Liver (tissue), 9 donors: ENCODE measurements around the gene PGAM2. TPM values are rescaled to one million over a fixed set of nuclear protein-coding genes. Genes with fewer than 3 reads are reported as not detected.
A peak's percentile ranks its signal among the peaks of the same experiment; 100 is the strongest.

ENCODE experiments used
- DNase-seq: peaks from one replicate; pipeline ENCODE4 v3.0.0-alpha.2; 2017; ENCODE audit warnings: low spot score
- H3K27ac ChIP-seq, 2 donors: one replicate each; pipeline ENCODE4 v1.7.0; 2013; ENCODE audit warnings: inconsistent platforms in 2 of 2, low read length in 2 of 2, control low read depth in 1 of 2, low read depth in 1 of 2, mild to moderate bottlenecking in 1 of 2
- H3K27me3 ChIP-seq, 4 donors: one replicate each; pipeline versions ENCODE4 v1.6.1 to v1.7.0; 2013; ENCODE audit warnings: low read length in 3 of 4, inconsistent platforms in 1 of 4, mild to moderate bottlenecking in 1 of 4, moderate library complexity in 1 of 4; ENCODE audit not compliant: control insufficient read depth in 4 of 4, insufficient read depth in 4 of 4
- H3K36me3 ChIP-seq, 4 donors: one replicate each; pipeline versions ENCODE4 v1.6.1 to v1.7.0; 2013; ENCODE audit warnings: low read length in 3 of 4, mild to moderate bottlenecking in 3 of 4, low read depth in 1 of 4, moderate library complexity in 1 of 4; ENCODE audit not compliant: control insufficient read depth in 4 of 4, insufficient read depth in 3 of 4
- H3K4me1 ChIP-seq, 4 donors: one replicate each; pipeline versions ENCODE4 v1.6.1 to v1.7.0; 2013; ENCODE audit warnings: low read length in 3 of 4, mild to moderate bottlenecking in 3 of 4, moderate library complexity in 1 of 4; ENCODE audit not compliant: control insufficient read depth in 4 of 4, insufficient read depth in 4 of 4
- H3K4me3 ChIP-seq, 3 donors: one replicate each; pipeline versions ENCODE4 v1.6.1 to v1.7.0; 2013; ENCODE audit warnings: low read length in 3 of 3, control low read depth in 1 of 3, low read depth in 1 of 3, mild to moderate bottlenecking in 1 of 3
- H3K9ac ChIP-seq, 2 donors: one replicate each; pipeline ENCODE4 v1.7.0; 2013; ENCODE audit warnings: low read length in 2 of 2, mild to moderate bottlenecking in 2 of 2, moderate library complexity in 2 of 2, control low read depth in 1 of 2, low read depth in 1 of 2
- H3K9me3 ChIP-seq, 4 donors: one replicate each; pipeline versions ENCODE4 v1.6.1 to v1.7.0; 2013; ENCODE audit warnings: low read length in 3 of 4; ENCODE audit not compliant: control insufficient read depth in 4 of 4
- ATF3 ChIP-seq: IDR thresholded peaks from 2 replicates; pipeline ENCODE4 v1.6.1; 2016; ENCODE audit warnings: antibody characterized with exemption
- CTCF ChIP-seq: fragments of 150-350 bp; IDR thresholded peaks from 2 replicates; pipeline ENCODE4 v1.5.1; 2017; ENCODE audit warnings: improper control_type of control experiment, low read depth, low read length; ENCODE audit not compliant: missing input control
- EGR1 ChIP-seq, 2 donors: IDR thresholded peaks; 2 replicates each; pipeline ENCODE4 v1.6.1; 2016 to 2018; ENCODE audit warnings: antibody characterized with exemption in 2 of 2, low read depth in 2 of 2
- FOXA1 ChIP-seq: IDR thresholded peaks from 2 replicates; pipeline ENCODE4 v1.6.1; 2016; ENCODE audit warnings: antibody characterized with exemption
- FOXA2 ChIP-seq: IDR thresholded peaks from 2 replicates; pipeline ENCODE4 v1.6.1; 2016; ENCODE audit warnings: antibody characterized with exemption
- GABPA ChIP-seq, 2 donors: IDR thresholded peaks in 1 of 2; conservative IDR thresholded peaks in 1 of 2; 2 replicates each; pipeline ENCODE4 v1.6.1; 2016; ENCODE audit warnings: antibody characterized with exemption in 2 of 2, mild to moderate bottlenecking in 1 of 2, moderate library complexity in 1 of 2
- HNF4A ChIP-seq, 2 donors: conservative IDR thresholded peaks; 2 replicates each; pipeline ENCODE4 v1.6.1; 2016; ENCODE audit warnings: antibody characterized with exemption in 2 of 2, mild to moderate bottlenecking in 2 of 2
- HNF4G ChIP-seq: IDR thresholded peaks from 2 replicates; pipeline ENCODE4 v1.6.1; 2016; ENCODE audit warnings: antibody characterized with exemption
- JUND ChIP-seq, 2 donors: IDR thresholded peaks; 2 replicates each; pipeline ENCODE4 v1.6.1; 2016; ENCODE audit warnings: antibody characterized with exemption in 2 of 2
- MAX ChIP-seq: IDR thresholded peaks from 2 replicates; pipeline ENCODE4 v1.6.1; 2016; ENCODE audit warnings: antibody characterized with exemption
- NR2F2 ChIP-seq: IDR thresholded peaks from 2 replicates; pipeline ENCODE4 v1.6.1; 2016; ENCODE audit warnings: antibody characterized with exemption
- RAD21 ChIP-seq, 2 donors: IDR thresholded peaks; 2 replicates each; pipeline ENCODE4 v1.6.1; 2016; ENCODE audit warnings: antibody characterized with exemption in 2 of 2, mild to moderate bottlenecking in 2 of 2
- REST ChIP-seq: IDR thresholded peaks from 2 replicates; pipeline ENCODE4 v1.6.1; 2016; ENCODE audit warnings: antibody characterized with exemption, mild to moderate bottlenecking
- RXRA ChIP-seq, 2 donors: IDR thresholded peaks; 2 replicates each; pipeline ENCODE4 v1.6.1; 2017 to 2018; ENCODE audit warnings: antibody characterized with exemption in 2 of 2, mild to moderate bottlenecking in 1 of 2
- SP1 ChIP-seq: IDR thresholded peaks from 2 replicates; pipeline ENCODE4 v1.6.1; 2018; ENCODE audit warnings: antibody characterized with exemption, mild to moderate bottlenecking
- TAF1 ChIP-seq: conservative IDR thresholded peaks from 2 replicates; pipeline ENCODE4 v1.6.1; 2016; ENCODE audit warnings: antibody characterized with exemption, mild to moderate bottlenecking
- YY1 ChIP-seq: IDR thresholded peaks from 2 replicates; pipeline ENCODE4 v1.6.1; 2016; ENCODE audit warnings: antibody characterized with exemption, mild to moderate bottlenecking
- ZBTB33 ChIP-seq: IDR thresholded peaks from 2 replicates; pipeline ENCODE4 v1.6.1; 2016; ENCODE audit warnings: antibody characterized with exemption
- WGBS: extraction: QIAGEN DNeasy Blood & Tissue Kit; methylation state at CpG from one replicate; pipeline ENCODE4 v1.1.7; 2013; 5-methylcytosine and 5-hydroxymethylcytosine counted together
- polyA plus RNA-seq, 2 donors: library from polyadenylated mRNA; stranded (reverse) in 1 of 2; unstranded in 1 of 2; fragments of 200-250 nt in 1 of 2; fragments of >200 nt in 1 of 2; fragmentation: Nextera tagmentation in 1 of 2; extraction: Ambion mirVana in 1 of 2; gene quantifications; one replicate each; pipeline versions ENCODE4 v1.2.1 to v1.2.3, GENCODE V29; 2013 to 2015
- total RNA-seq, 2 donors: library from RNA; depleted of rRNA; stranded (reverse); fragments of >200 nt; gene quantifications; one replicate each; pipeline ENCODE4 v1.2.3, GENCODE V29; 2014
- donor health status: healthy.
- donor health status: healthy.
- donor health status: healthy.
- donor health status: healthy.
- donor health status: healthy.

The PGAM2 gene
- total and polyA plus RNA-seq, 4 donors: 0.13 to 2.3 (median 0.49) TPM

GRCh38 chr7:44045226-44046014 is 19.9 kb downstream of the PGAM2 start:
- 31% methylated on average over 15 of the region's 15 CpGs for WGBS
- H3K27me3 ChIP-seq: no peaks in the 10 kb centered on the region
- peaks cover 0 to 8% (median 5%) of the 10 kb centered on the region in 4 donors for H3K36me3 ChIP-seq
- no peak for DNase-seq
- TF ChIP-seq CTCF (no peak), HNF4G (no peak), HNF4A (conservative IDR thresholded peaks at IDR 0.05) (no peak)
- peak overlapping the region; percentile 77 to 95 for H3K9ac ChIP-seq
- H3K9me3 ChIP-seq: no peaks in the 10 kb centered on the region
- peak overlapping the region; percentile 88 to 91 for H3K27ac ChIP-seq
- peaks cover 12 to 31% (median 23%) of the 10 kb centered on the region in 4 donors for H3K4me1 ChIP-seq
- H3K4me3 ChIP-seq: peak overlapping the region; percentile 74 to 96 (median 87)

- peak; percentile 95 for DNase-seq
- Histone ChIP-seq H3K9me3 (no peaks in the 10 kb centered on the region), H3K9ac (peak within 1 kb of the TSS; percentile 95 to 97), H3K4me1 (peaks cover 12 to 31% (median 23%) of the 10 kb centered on the region in 4 donors), H3K27me3 (no peaks in the 10 kb centered on the region), H3K27ac (peak within 1 kb of the TSS; percentile 88 to 91), H3K36me3 (peaks cover 0 to 5% (median 1%) of the 10 kb centered on the region in 4 donors), H3K4me3 (peak within 1 kb of the TSS; percentile 74 to 96 (median 87))
- under 1% methylated on average over 74 of the region's 74 CpGs for WGBS
- TF ChIP-seq GABPA (IDR thresholded peaks at IDR 0.05 in 1 of 2, conservative IDR thresholded peaks at IDR 0.05 in 1 of 2) (peak; percentile 92 to 98), JUND (IDR thresholded peaks at IDR 0.05) (no peak), REST (peak; percentile 45), EGR1 (IDR thresholded peaks at IDR 0.05; ENCODE audit: low read depth in 2 of 2) (peak; percentile 58 to 83), RXRA (IDR thresholded peaks at IDR 0.05) (no peak), CTCF (no peak), ATF3 (no peak), HNF4G (no peak), RAD21 (IDR thresholded peaks at IDR 0.05) (peak in 1 of 2 donors; percentile 58), TAF1 (no peak), HNF4A (conservative IDR thresholded peaks at IDR 0.05) (no peak), ZBTB33 (no peak), NR2F2 (peak; percentile 38), YY1 (peak; percentile 84), SP1 (peak; percentile 60), FOXA1 (no peak), FOXA2 (no peak), MAX (peak; percentile 43)
These were observed 20.8 kb downstream of the PGAM2 start, which contains the start of gene DBNL for GRCh38 chr7:44044315-44045225. TSS of gene DBNL (plus strand) at chr7:44044702. CDS start at chr7:44044738, 36 bp downstream.
